GM19397 (cell line): Measurements from ENCODE around the gene SHANK2.

Experiments
- ATAC-seq: cut with Tn5 transposase; IDR thresholded peaks from one replicate; pipeline ENCODE4 v1.9.1; 2021; ENCODE audit warnings: mild to moderate bottlenecking, moderate library complexity; ENCODE audit not compliant: unreplicated experiment

SHANK2 gene

GRCh38 chr11:71203681-71204080 is 48.7 kb downstream of the SHANK2 start:
- ATAC-seq = no peak

DNA sequence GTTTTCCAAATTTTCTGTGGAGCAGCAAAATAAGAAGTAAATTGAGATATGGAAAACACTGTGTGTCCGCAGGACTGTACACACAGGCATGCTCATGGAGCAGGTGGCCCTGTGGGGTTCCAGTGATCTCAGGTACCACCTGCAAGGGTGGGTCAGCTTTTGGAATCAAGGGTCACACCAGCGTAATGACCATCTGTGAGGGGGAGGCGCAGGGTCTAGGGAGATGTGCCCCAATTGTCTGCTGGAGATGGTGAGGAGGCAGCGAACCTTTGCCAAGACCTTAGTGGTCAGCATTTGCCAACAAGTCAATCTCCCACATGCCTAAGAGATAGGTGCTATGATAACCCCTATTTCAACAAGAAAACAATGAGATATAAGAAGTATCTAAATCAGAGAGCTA is 49.4 kb downstream of the SHANK2 start:
- ATAC-seq = no peak

DNA sequence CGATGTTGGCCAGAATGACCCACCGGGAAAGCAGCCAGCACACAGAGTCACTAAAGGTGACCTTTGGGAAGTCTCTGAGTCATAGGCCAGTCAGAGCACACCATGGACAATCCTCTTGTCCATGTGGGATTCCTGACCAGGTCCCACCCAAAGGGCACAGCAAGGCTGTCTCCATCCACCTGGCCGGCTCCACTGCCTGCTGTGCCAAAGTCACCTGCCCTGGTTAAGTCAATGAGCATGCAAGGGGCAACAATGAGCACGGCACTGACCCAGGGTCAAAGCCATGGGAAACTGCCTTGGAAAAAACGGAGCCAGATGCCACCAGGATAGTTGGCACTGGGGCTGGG is 49.8 kb downstream of the SHANK2 start:
- ATAC-seq = no peak
